AG04449 (cell line): ENCODE measurements around the gene VAC14.

Experiments used
- CTCF ChIA-PET: fragments of 350-600 bp; formaldehyde crosslinking; extraction: SDS; loops from one replicate; lab custom pipeline; 2021; ENCODE audit warnings: antibody characterized with exemption; lab: Yijun Ruan, JAX
- POLR2A ChIA-PET: fragments of 400-600, 350-600 bp; formaldehyde crosslinking; extraction: SDS; loops from one replicate; lab custom pipeline; 2020; ENCODE audit warnings: antibody characterized with exemption, inconsistent platforms; lab: Yijun Ruan, JAX
- DNase-seq: peaks from one replicate; pipeline ENCODE4 v3.0.0-alpha.2; 2010; ENCODE audit warnings: low read depth, low spot score
- H3K4me3 ChIP-seq: 2 replicates; pipeline ENCODE4 v1.5.1; 2011; ENCODE audit warnings: low read depth, mild to moderate bottlenecking, control low read depth, low read length
- TF ChIP-seq, protein P1 (sequence below): IDR thresholded peaks from one replicate; pipeline ENCODE4 v1.5.1; 2011; ENCODE audit warnings: mild to moderate bottlenecking, moderate library complexity, low read length, control low read depth, inconsistent platforms; ENCODE audit not compliant: insufficient read depth; ENCODE audit errors: missing control alignments

The VAC14 gene

GRCh38 chr16:70665806-70666735, 134.9 kb downstream of the VAC14 start:
- ChIA-PET POLR2A (interaction anchor here (0.9 kb wide), 1 partner anchor 94 kb away, joined by 4 read pairs; no protein-coding TSS in a partner anchor), CTCF (interaction anchor here (1.0 to 6.7 kb wide), 4 partner anchors 12 to 104 kb away, joined by 3 to 69 read pairs (median 5); no protein-coding TSS in a partner anchor)
- DNase-seq = no peak
- no peak overlapping the region for H3K4me3 ChIP-seq
- TF ChIP-seq, protein P1, sequence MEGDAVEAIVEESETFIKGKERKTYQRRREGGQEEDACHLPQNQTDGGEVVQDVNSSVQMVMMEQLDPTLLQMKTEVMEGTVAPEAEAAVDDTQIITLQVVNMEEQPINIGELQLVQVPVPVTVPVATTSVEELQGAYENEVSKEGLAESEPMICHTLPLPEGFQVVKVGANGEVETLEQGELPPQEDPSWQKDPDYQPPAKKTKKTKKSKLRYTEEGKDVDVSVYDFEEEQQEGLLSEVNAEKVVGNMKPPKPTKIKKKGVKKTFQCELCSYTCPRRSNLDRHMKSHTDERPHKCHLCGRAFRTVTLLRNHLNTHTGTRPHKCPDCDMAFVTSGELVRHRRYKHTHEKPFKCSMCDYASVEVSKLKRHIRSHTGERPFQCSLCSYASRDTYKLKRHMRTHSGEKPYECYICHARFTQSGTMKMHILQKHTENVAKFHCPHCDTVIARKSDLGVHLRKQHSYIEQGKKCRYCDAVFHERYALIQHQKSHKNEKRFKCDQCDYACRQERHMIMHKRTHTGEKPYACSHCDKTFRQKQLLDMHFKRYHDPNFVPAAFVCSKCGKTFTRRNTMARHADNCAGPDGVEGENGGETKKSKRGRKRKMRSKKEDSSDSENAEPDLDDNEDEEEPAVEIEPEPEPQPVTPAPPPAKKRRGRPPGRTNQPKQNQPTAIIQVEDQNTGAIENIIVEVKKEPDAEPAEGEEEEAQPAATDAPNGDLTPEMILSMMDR = no peak

- no peak overlapping the region for H3K4me3 ChIP-seq
- CTCF ChIA-PET = interaction anchor here (1.5 to 6.7 kb wide), 2 partner anchors 92 to 105 kb away, joined by 3 to 69 read pairs; no protein-coding TSS in a partner anchor
- POLR2A ChIA-PET = no interaction called here
- DNase-seq = no peak
- TF ChIP-seq, protein P1 = no peak
These were observed 135.8 kb downstream of the VAC14 start for GRCh38 chr16:70665113-70665694.

GRCh38 chr16:70664325-70665112, 136.4 kb downstream of the VAC14 start:
- CTCF ChIA-PET = interaction anchor here (6.7 kb wide), 1 partner anchor 106 kb away, joined by 69 read pairs; no protein-coding TSS in a partner anchor
- TF ChIP-seq, protein P1 = no peak

DNA sequence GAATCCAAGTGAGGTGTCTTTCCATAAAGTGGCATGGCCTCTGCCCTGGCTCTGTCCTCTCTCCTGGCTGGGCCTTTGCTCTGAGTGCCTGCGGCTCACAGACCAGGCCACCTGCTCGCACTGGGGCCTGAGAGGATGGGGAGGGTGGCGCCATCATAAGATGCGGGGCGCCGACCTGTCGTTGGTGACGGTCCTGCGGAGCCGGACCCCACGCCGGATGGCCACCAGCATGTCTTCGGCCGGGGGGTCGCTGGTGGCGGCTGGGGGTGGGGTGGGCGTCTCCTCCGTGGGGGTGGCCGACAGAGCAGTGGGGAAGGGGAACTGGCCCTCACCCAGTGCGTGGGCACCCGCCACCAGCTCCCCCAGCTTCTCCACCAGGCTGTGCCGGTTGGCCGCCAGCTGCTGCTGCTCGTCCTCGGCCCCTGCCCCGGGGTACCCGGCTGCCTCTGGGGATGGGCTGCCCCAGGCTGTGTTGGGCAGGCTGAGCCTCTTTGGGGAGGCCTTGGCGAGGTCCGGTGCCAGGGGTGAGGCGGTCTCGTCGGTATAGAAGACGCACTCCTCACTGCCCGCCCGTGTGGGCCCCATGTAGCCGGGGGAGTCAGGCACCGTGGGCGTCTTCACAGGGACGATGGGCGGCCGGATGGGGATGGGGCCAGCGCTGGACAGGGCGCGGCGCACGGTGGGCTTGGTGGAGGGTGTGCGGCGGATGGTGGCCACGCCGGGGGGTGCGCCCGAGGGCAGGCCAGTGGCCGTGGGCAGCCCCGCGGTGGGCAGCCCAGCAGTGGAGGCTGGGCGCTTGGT, 137.2 kb downstream of the VAC14 start:
- H3K4me3 ChIP-seq = no peak overlapping the region
- TF ChIP-seq, protein P1 = no peak
- DNase-seq = no peak
- ChIA-PET CTCF (interaction anchor here (2.2 to 6.7 kb wide), 2 partner anchors 10 to 107 kb away, joined by 11 to 69 read pairs; no protein-coding TSS in a partner anchor), POLR2A (no interaction called here)

More at GRCh38 chr16:70664325-70665112, 136.4 kb downstream of the VAC14 start:
- DNase-seq = no peak
- POLR2A ChIA-PET = no interaction called here
- H3K4me3 ChIP-seq = no peak overlapping the region

GRCh38 chr16:70662991-70663523, 137.9 kb downstream of the VAC14 start:
- no peak overlapping the region for H3K4me3 ChIP-seq
- TF ChIP-seq, protein P1 = no peak
- POLR2A ChIA-PET = no interaction called here
- no peak for DNase-seq
- CTCF ChIA-PET = interaction anchor here (0.7 to 2.2 kb wide), 3 partner anchors 10 to 108 kb away, joined by 3 to 11 read pairs (median 10); no protein-coding TSS in a partner anchor
